ENCODE measurements around the gene TIMM8A.
"Not testable (repeated sequence)": the region's sequence is repeated elsewhere in the genome, so short reads cannot be mapped to it uniquely, and the experiment has no call there.

Gene TIMM8A

DNA sequence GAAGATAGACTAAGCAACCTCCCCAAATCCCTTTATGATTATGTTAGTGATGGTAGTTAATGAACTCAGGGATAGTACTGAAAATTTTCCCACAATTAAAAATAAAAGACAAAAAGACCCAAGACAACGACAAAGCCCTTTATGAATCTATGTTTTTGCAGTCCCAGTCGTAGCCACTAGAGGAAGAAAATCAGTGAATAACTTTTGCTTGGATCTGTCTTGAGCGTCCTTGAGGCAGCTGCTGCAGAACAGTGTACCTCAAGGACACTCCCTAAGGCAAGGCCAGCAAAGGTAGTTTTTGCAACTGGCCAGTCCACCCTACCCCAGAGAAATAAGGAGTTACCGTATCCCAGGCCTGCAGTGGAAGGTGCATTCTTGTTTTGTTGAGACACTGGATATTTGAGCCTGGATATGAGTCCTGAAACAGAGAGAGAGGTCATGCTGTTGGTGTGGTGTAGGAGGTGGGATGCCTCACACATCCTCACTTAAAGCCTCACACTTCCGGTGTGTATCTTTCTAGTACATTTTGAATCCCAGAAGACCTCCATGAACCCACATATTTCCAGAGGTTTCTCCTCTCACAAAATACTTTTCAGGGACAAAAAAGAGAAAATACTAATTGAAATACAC is 8.7 kb upstream of the TIMM8A start:
- no peak for DNase-seq

DNA sequence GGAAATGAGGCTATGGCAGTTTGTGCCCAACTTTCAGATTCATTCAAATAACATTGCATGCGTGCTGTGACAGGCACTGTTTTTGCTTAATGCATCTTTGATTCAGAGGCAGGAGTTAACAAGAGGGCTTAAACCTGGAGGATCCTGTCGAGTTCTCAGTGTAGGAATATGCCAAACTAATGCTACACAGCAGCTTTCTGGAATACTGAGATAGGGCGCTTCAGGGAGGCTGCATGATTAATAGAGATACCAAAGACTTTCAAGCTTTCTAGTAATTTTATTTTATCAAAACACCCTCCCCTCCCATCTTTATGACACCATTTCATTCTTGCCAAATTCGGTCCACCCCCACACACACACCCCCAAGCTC is 636 bp upstream of the TIMM8A start:
- no peak for DNase-seq

DNA sequence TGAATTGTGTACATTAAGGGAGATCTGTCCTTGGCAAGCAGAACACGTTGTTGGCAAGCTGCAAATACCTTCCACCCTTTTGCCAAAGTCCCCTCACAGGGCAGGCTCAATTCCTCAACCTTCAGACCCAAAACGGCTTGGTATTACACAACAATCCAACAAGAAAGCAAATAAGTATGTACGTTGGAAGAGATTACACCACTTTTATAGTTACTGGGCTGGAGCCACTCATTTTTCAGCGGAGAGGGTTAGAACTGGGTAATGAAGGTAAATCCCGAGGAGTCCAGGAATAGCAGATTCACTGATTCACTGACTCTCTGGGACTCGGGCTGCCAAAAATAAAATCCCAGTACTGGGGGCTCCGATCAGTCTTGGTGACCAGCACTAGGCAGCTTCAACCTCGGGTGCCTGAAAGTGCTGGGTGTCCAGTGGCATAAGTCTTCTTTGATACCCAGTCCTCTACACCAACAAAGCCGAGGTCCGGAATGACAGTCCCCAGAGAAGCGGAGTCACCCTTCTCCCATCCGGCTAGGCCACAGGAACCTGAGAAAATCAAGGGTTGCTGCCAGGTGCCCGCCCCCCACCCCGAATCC is 587 bp downstream of the TIMM8A start:
- no peak for DNase-seq

DNA sequence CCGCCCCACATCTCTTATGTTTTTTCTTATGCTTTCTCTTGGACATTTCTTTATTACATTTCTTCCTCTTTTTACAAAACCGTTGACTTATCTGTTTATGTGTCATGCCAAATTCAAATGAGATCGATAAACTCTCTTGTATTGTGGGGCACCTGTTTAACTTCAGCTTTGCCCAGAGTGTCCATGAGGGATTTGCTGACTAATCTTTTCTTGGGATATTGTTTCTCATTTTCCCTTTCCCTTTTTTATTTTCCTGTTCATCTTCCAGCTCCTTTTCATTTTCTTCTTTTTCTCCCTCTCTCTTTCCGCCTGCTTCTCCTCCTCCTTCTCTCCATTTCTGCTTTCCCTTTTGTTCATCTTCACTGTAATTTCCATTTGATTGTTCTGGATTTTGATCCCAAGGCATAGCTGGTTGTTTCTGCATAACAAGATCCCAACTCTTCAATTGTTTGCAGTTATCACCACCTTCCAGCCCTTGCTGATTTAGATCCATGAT is 10.7 kb downstream of the TIMM8A start:
- DNase-seq, result no peak

DNA sequence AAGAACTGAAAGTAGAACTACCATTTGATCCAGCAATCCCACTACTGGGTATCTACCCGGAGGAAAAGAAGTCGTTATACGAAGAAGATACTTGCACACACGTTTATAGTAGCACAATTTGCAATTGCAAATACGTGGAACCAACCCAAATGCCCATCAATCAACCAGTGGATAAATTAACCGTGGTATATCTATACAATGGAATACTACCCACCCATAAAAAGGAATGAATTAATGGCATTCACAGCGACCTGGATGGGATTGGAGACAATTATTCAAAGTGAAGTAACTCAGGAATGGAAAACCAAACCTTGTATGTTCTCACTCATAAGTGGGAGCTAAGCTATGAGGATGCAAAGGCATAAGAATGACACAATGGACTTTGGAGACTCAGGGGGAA is 14.2 kb downstream of the TIMM8A start:
- DNase-seq, result not testable (repeated sequence)

DNA sequence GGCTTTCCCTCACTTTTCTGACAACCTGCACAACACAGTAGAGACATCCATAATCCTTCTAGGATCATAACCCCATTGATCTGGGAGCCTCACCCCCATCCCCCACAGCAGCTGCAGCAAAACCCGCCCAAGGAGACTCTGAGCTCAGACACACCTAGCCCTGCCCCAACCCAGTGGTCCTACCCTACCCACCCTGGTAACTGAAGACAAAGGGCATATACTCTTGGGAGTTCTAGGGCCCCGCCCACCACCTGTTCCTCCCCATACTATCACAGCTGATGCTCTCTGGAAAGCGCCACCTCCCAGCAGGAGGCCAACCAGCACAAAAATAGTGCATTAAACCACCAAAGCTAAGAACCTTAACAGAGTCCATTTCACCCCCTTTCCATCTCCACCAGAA is 21.9 kb downstream of the TIMM8A start:
- not testable (repeated sequence) for DNase-seq

DNA sequence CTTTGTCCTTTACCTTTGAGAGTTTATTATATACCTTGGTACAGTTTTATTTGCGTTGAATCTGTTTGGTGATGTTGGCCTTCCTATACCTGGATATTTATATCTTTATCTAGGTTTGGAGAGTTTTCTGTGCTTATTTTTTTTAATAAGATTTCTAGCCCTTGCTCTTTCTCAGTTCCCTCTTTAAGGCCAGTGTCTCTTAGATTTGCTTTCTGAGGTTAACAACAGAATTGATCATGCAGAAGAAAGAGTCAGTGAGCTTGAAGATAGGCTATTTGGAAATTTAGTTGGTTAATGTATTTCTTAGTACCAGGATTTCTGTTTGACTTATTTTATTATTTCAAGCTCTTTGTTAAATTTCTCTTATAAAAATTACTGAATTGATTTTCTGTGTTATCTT is 44.8 kb downstream of the TIMM8A start:
- no peak for DNase-seq

Data from activated CD4-positive, alpha-beta T cell treated with anti-CD3 and anti-CD28 coated beads for 4 hours (primary cell).